Activated naive CD4-positive, alpha-beta T cell treated with anti-CD3 and anti-CD28 coated beads, Interleukin-2, amount 50 U/mL, for 24 hours (primary cell): ENCODE data around the gene TMEM144.

Experiments used
- H3K27ac Mint-ChIP-seq: one replicate; pipeline ENCODE4 v1.8.0; 2021; ENCODE audit warnings: mild to moderate bottlenecking, mixed read lengths
- H3K27me3 Mint-ChIP-seq: one replicate; pipeline ENCODE4 v1.8.0; 2021; ENCODE audit warnings: mixed read lengths
- H3K36me3 Mint-ChIP-seq: one replicate; pipeline ENCODE4 v1.8.0; 2021; ENCODE audit warnings: mixed read lengths
- H3K4me1 Mint-ChIP-seq: one replicate; pipeline ENCODE4 v1.8.0; 2021; ENCODE audit warnings: mixed read lengths
- H3K4me3 Mint-ChIP-seq: one replicate; pipeline ENCODE4 v1.8.0; 2021; ENCODE audit warnings: mild to moderate bottlenecking, mixed read lengths
- H3K9me3 Mint-ChIP-seq: one replicate; pipeline ENCODE4 v1.8.0; 2021; ENCODE audit warnings: mixed read lengths

TMEM144 gene

GRCh38 chr4:158292156-158292555 lies 81.9 kb downstream of the TMEM144 start:
- no peaks in the 10 kb centered on the region for H3K27me3 Mint-ChIP-seq
- H3K36me3 Mint-ChIP-seq: no peaks in the 10 kb centered on the region
- no peak overlapping the region for H3K27ac Mint-ChIP-seq
- no peak overlapping the region for H3K4me3 Mint-ChIP-seq
- H3K4me1 Mint-ChIP-seq: no peaks in the 10 kb centered on the region
- no peaks in the 10 kb centered on the region for H3K9me3 Mint-ChIP-seq

GRCh38 chr4:158295053-158295452 lies 84.8 kb downstream of the TMEM144 start:
- H3K27ac Mint-ChIP-seq: no peak overlapping the region

GRCh38 chr4:158297866-158298265 lies 87.6 kb downstream of the TMEM144 start:
- Mint-ChIP-seq H3K27me3 (peaks cover 4% of the 10 kb centered on the region), H3K4me1 (no peaks in the 10 kb centered on the region), H3K4me3 (no peak overlapping the region), H3K36me3 (no peaks in the 10 kb centered on the region), H3K9me3 (no peaks in the 10 kb centered on the region), H3K27ac (no peak overlapping the region)

More at GRCh38 chr4:158295053-158295452, 84.8 kb downstream of the TMEM144 start:
- Mint-ChIP-seq H3K27me3 (no peaks in the 10 kb centered on the region), H3K4me3 (no peak overlapping the region), H3K9me3 (no peaks in the 10 kb centered on the region), H3K36me3 (no peaks in the 10 kb centered on the region), H3K4me1 (no peaks in the 10 kb centered on the region)

- Mint-ChIP-seq H3K4me3 (no peak overlapping the region), H3K27me3 (peaks cover 4% of the 10 kb centered on the region), H3K4me1 (no peaks in the 10 kb centered on the region), H3K9me3 (no peaks in the 10 kb centered on the region), H3K36me3 (no peaks in the 10 kb centered on the region), H3K27ac (no peak overlapping the region)
These were observed 89.2 kb downstream of the TMEM144 start for GRCh38 chr4:158299459-158300007.

GRCh38 chr4:158300012-158300411 lies 89.7 kb downstream of the TMEM144 start:
- H3K27me3 Mint-ChIP-seq: peaks cover 4% of the 10 kb centered on the region
- no peak overlapping the region for H3K27ac Mint-ChIP-seq
- no peak overlapping the region for H3K4me3 Mint-ChIP-seq
- no peaks in the 10 kb centered on the region for H3K36me3 Mint-ChIP-seq
- H3K9me3 Mint-ChIP-seq: no peaks in the 10 kb centered on the region
- no peaks in the 10 kb centered on the region for H3K4me1 Mint-ChIP-seq

GRCh38 chr4:158302076-158302866 lies 92.0 kb downstream of the TMEM144 start:
- H3K27ac Mint-ChIP-seq: no peak overlapping the region
- no peak overlapping the region for H3K4me3 Mint-ChIP-seq
- no peaks in the 10 kb centered on the region for H3K9me3 Mint-ChIP-seq
- no peaks in the 10 kb centered on the region for H3K4me1 Mint-ChIP-seq
- peaks cover 5% of the 10 kb centered on the region for H3K27me3 Mint-ChIP-seq
- no peaks in the 10 kb centered on the region for H3K36me3 Mint-ChIP-seq

DNA sequence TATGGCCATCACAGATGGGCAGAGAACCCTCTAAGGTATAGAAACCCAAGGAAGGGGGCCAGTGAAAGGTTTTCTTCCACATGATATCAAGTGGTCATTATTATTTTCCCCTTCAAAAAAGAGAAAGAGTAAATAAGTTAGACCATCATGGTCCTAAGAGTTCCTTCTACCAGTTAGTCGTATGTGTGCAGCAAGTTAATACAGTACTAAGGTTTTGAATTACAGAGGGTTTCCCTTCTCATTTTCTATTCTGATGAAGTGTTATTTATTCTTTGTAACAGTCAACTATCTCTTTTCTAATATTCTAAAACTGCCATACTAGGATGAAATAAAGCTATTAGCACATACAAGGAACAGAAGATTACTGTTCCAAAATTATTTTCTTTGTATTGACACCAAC lies 94.4 kb downstream of the TMEM144 start:
- H3K36me3 Mint-ChIP-seq: no peaks in the 10 kb centered on the region
- no peak overlapping the region for H3K4me3 Mint-ChIP-seq
- peaks cover 5% of the 10 kb centered on the region for H3K27me3 Mint-ChIP-seq
- no peaks in the 10 kb centered on the region for H3K9me3 Mint-ChIP-seq
- no peak overlapping the region for H3K27ac Mint-ChIP-seq
- no peaks in the 10 kb centered on the region for H3K4me1 Mint-ChIP-seq
